GM23338 (cell line): Measurements from ENCODE around the gene EFCAB13. TPM values are rescaled to one million over a fixed set of nuclear protein-coding genes. Genes with fewer than 3 reads are reported as not detected.

ENCODE experiments used
- ATAC-seq: fragments of 200-7000 bp; cut with Tn5 transposase; 3 replicates; pipeline ENCODE4 v1.9.1; 2020
- DNase-seq: peaks from one replicate; pipeline ENCODE4 v3.0.0-alpha.2; 2015; ENCODE audit warnings: low spot score
- H2AFZ ChIP-seq: fragments of 200-600 bp; sonication (generic); 2 replicates; pipeline ENCODE4 v1.8.0; 2016; ENCODE audit warnings: antibody characterized with exemption, mild to moderate bottlenecking, moderate library complexity
- H3F3A ChIP-seq: fragments of 200-600 bp; sonication (generic); replicated peaks from 2 replicates; pipeline ENCODE4 v1.8.0; 2017; ENCODE audit warnings: antibody characterized with exemption, mixed run types, low read depth
- H3K27ac ChIP-seq: fragments of 200-600 bp; sonication (generic); 2 replicates; pipeline ENCODE4 v1.6.1; 2016; ENCODE audit warnings: low read depth
- H3K27me3 ChIP-seq: fragments of 200-600 bp; sonication (generic); 2 replicates; pipeline ENCODE4 v1.8.0; 2016; ENCODE audit warnings: mild to moderate bottlenecking, mixed run types, moderate library complexity; ENCODE audit not compliant: insufficient read depth
- H3K36me3 ChIP-seq: fragments of 200-600 bp; sonication (generic); 2 replicates; pipeline ENCODE4 v1.8.0; 2016; ENCODE audit warnings: mild to moderate bottlenecking; ENCODE audit not compliant: insufficient read depth
- H3K4me1 ChIP-seq: fragments of 200-600 bp; sonication (generic); 2 replicates; pipeline ENCODE4 v1.8.0; 2016; ENCODE audit warnings: mild to moderate bottlenecking, moderate library complexity; ENCODE audit not compliant: insufficient read depth
- H3K4me2 ChIP-seq: fragments of 200-600 bp; sonication (generic); 2 replicates; pipeline ENCODE4 v1.7.1; 2017; ENCODE audit warnings: mixed run types
- H3K4me3 ChIP-seq: fragments of 200-600 bp; sonication (generic); 2 replicates; pipeline ENCODE4 v1.6.1; 2016; ENCODE audit warnings: mixed run types
- H3K79me2 ChIP-seq: fragments of 200-600 bp; sonication (generic); replicated peaks from 2 replicates; pipeline ENCODE4 v1.8.0; 2017; ENCODE audit warnings: mild to moderate bottlenecking; ENCODE audit not compliant: insufficient read depth
- H3K9me2 ChIP-seq: fragments of 200-600 bp; sonication (generic); 2 replicates; pipeline ENCODE4 v1.8.0; 2017; ENCODE audit not compliant: insufficient read depth
- H4K20me1 ChIP-seq: fragments of 200-600 bp; sonication (generic); replicated peaks from 2 replicates; pipeline ENCODE4 v1.8.0; 2017; ENCODE audit warnings: mild to moderate bottlenecking; ENCODE audit not compliant: insufficient read depth
- H3K27ac Mint-ChIP-seq: 2 replicates; pipeline ENCODE4 v1.8.0; 2020; ENCODE audit warnings: inconsistent platforms, mild to moderate bottlenecking, moderate library complexity, mixed read lengths
- H3K27me3 Mint-ChIP-seq: 3 replicates; pipeline ENCODE4 v1.8.0; 2022; ENCODE audit warnings: low read depth, mild to moderate bottlenecking, moderate library complexity, mixed read lengths, inconsistent platforms; ENCODE audit not compliant: insufficient read depth, poor library complexity
- H3K36me3 Mint-ChIP-seq: 3 replicates; pipeline ENCODE4 v1.8.0; 2021; ENCODE audit warnings: low read depth, mild to moderate bottlenecking, inconsistent platforms, moderate library complexity, mixed read lengths
- H3K4me1 Mint-ChIP-seq: 3 replicates; pipeline ENCODE4 v1.8.0; 2020; ENCODE audit warnings: mild to moderate bottlenecking, inconsistent platforms, mixed read lengths
- H3K4me3 Mint-ChIP-seq: 3 replicates; pipeline ENCODE4 v1.8.0; 2021; ENCODE audit warnings: moderate library complexity, mild to moderate bottlenecking, inconsistent platforms, mixed read lengths
- H3K9me3 Mint-ChIP-seq: 3 replicates; pipeline ENCODE4 v1.8.0; 2020; ENCODE audit warnings: moderate library complexity, mild to moderate bottlenecking, inconsistent platforms, mixed read lengths
- CREB1 ChIP-seq: fragments of 250-450 bp; sonication (Bioruptor Pico); IDR thresholded peaks from 2 replicates; pipeline ENCODE4 v1.5.0; 2020; ENCODE audit warnings: low read depth, mild to moderate bottlenecking, moderate library complexity
- EZH2 ChIP-seq: fragments of 200-600 bp; sonication (generic); IDR thresholded peaks from one replicate; pipeline ENCODE4 v1.8.0; 2017; ENCODE audit warnings: antibody characterized with exemption, mild to moderate bottlenecking, low read depth; ENCODE audit not compliant: unreplicated experiment
- EZH2phosphoT487 ChIP-seq: fragments of 200-600 bp; sonication (generic); IDR thresholded peaks from one replicate; pipeline ENCODE4 v1.8.1; 2018; ENCODE audit warnings: antibody characterized with exemption; ENCODE audit not compliant: unreplicated experiment
- JUNB ChIP-seq: IDR thresholded peaks from one replicate; pipeline ENCODE4 v1.6.1; 2016; ENCODE audit warnings: antibody characterized with exemption; ENCODE audit not compliant: unreplicated experiment
- NANOG ChIP-seq: IDR thresholded peaks from 2 replicates; pipeline ENCODE4 v1.6.1; 2016; ENCODE audit warnings: antibody characterized with exemption, borderline replicate concordance
- POLR2AphosphoS5 ChIP-seq: IDR thresholded peaks from 2 replicates; pipeline ENCODE4 v1.6.1; 2016; ENCODE audit warnings: antibody characterized with exemption, low read depth
- STAT1 ChIP-seq: IDR thresholded peaks from one replicate; pipeline ENCODE4 v1.6.1; 2016; ENCODE audit warnings: antibody characterized with exemption; ENCODE audit not compliant: unreplicated experiment
- ZNF114 ChIP-seq: fragments of 250-450 bp; sonication (Bioruptor Pico); IDR thresholded peaks from 2 replicates; pipeline ENCODE4 v1.5.0; 2020; ENCODE audit warnings: mild to moderate bottlenecking, moderate library complexity
- ZNF331 ChIP-seq: fragments of 250-450 bp; sonication (Bioruptor Pico); IDR thresholded peaks from 2 replicates; pipeline ENCODE4 v1.5.0; 2020; ENCODE audit warnings: low read depth, mild to moderate bottlenecking, moderate library complexity
- polyA plus RNA-seq: library from polyadenylated mRNA; unstranded; fragments of >200 nt; fragmentation: Nextera tagmentation; extraction: Ambion mirVana; gene quantifications from 2 replicates; pipeline ENCODE4 v1.2.1, GENCODE V29; 2016
- total RNA-seq: library from RNA; depleted of rRNA; stranded (reverse); fragments of >200 nt; shearing (Covaris generic); gene quantifications from 2 replicates; pipeline ENCODE4 v1.2.3, GENCODE V29; 2014
- TF ChIP-seq, protein P1 (sequence below): IDR thresholded peaks from one replicate; pipeline ENCODE4 v1.6.1; 2018; ENCODE audit warnings: antibody characterized with exemption; ENCODE audit not compliant: unreplicated experiment
- TF ChIP-seq, protein P2 (sequence below), 2 experiments: fragments of 200-600 bp in 1 of 2; sonication (generic) in 1 of 2; conservative IDR thresholded peaks; 2 replicates each; pipeline versions ENCODE4 v1.5.1 to v1.6.1; 2016 to 2017; ENCODE audit warnings: antibody characterized with exemption in 2 of 2, low read depth in 2 of 2, mild to moderate bottlenecking in 2 of 2, moderate library complexity in 1 of 2
- TF ChIP-seq, protein P3 (sequence below): IDR thresholded peaks from 2 replicates; pipeline ENCODE4 v1.6.1; 2016; ENCODE audit warnings: antibody characterized with exemption
- TF ChIP-seq, protein P4 (sequence below): fragments of 250-450 bp; sonication (Bioruptor Pico); IDR thresholded peaks from 2 replicates; pipeline ENCODE4 v1.5.0; 2020; ENCODE audit warnings: mild to moderate bottlenecking, moderate library complexity

The EFCAB13 gene
- total and polyA plus RNA-seq, 2 experiments from 2014 or later, result 4.1 to 5.4 TPM

DNA sequence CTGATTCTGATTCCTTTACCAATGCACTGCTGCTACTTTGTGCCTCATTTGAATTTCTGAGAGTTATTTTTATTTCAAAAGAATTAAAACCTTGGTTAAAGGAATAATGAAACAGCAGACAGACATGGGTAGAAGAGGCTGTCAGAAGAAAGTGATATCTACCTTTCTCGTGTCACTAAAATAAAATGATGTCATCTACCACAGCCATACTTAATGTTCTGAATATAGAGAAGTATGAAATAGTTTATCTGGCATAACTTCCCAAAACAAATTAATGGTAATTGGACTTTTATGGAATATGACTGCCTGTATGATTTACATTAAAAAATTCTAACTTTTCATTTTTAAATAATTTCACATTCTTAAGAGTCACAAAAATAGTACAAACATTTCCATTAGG, 52.5 kb downstream of the EFCAB13 start:
- H3F3A ChIP-seq, result no peaks in the 10 kb centered on the region
- Mint-ChIP-seq H3K36me3 (no peaks in the 10 kb centered on the region; the same call in 2 of the 3 replicates), H3K9me3 (no peaks in the 10 kb centered on the region; the same call in 2 of the 3 replicates), H3K27ac (no peak overlapping the region), H3K27me3 (peaks cover 3% of the 10 kb centered on the region), H3K4me1 (no peaks in the 10 kb centered on the region), H3K4me3 (no peak overlapping the region)
- no peaks in the 10 kb centered on the region for H3K27me3 ChIP-seq
- TF ChIP-seq NANOG (no peak), POLR2AphosphoS5 (no peak), CREB1 (no peak), JUNB (no peak), ZNF114 (CRISPR knock-in tag) (no peak), EZH2 (no peak), EZH2phosphoT487 (no peak), ZNF331 (CRISPR knock-in tag) (no peak), STAT1 (no peak)
- TF ChIP-seq, protein P1, sequence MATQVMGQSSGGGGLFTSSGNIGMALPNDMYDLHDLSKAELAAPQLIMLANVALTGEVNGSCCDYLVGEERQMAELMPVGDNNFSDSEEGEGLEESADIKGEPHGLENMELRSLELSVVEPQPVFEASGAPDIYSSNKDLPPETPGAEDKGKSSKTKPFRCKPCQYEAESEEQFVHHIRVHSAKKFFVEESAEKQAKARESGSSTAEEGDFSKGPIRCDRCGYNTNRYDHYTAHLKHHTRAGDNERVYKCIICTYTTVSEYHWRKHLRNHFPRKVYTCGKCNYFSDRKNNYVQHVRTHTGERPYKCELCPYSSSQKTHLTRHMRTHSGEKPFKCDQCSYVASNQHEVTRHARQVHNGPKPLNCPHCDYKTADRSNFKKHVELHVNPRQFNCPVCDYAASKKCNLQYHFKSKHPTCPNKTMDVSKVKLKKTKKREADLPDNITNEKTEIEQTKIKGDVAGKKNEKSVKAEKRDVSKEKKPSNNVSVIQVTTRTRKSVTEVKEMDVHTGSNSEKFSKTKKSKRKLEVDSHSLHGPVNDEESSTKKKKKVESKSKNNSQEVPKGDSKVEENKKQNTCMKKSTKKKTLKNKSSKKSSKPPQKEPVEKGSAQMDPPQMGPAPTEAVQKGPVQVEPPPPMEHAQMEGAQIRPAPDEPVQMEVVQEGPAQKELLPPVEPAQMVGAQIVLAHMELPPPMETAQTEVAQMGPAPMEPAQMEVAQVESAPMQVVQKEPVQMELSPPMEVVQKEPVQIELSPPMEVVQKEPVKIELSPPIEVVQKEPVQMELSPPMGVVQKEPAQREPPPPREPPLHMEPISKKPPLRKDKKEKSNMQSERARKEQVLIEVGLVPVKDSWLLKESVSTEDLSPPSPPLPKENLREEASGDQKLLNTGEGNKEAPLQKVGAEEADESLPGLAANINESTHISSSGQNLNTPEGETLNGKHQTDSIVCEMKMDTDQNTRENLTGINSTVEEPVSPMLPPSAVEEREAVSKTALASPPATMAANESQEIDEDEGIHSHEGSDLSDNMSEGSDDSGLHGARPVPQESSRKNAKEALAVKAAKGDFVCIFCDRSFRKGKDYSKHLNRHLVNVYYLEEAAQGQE, result no peak
- TF ChIP-seq, protein P2, sequence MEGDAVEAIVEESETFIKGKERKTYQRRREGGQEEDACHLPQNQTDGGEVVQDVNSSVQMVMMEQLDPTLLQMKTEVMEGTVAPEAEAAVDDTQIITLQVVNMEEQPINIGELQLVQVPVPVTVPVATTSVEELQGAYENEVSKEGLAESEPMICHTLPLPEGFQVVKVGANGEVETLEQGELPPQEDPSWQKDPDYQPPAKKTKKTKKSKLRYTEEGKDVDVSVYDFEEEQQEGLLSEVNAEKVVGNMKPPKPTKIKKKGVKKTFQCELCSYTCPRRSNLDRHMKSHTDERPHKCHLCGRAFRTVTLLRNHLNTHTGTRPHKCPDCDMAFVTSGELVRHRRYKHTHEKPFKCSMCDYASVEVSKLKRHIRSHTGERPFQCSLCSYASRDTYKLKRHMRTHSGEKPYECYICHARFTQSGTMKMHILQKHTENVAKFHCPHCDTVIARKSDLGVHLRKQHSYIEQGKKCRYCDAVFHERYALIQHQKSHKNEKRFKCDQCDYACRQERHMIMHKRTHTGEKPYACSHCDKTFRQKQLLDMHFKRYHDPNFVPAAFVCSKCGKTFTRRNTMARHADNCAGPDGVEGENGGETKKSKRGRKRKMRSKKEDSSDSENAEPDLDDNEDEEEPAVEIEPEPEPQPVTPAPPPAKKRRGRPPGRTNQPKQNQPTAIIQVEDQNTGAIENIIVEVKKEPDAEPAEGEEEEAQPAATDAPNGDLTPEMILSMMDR (conservative IDR thresholded peaks at IDR 0.05; ENCODE audit: low read depth in 2 of 2), result no peak
- TF ChIP-seq, protein P3, sequence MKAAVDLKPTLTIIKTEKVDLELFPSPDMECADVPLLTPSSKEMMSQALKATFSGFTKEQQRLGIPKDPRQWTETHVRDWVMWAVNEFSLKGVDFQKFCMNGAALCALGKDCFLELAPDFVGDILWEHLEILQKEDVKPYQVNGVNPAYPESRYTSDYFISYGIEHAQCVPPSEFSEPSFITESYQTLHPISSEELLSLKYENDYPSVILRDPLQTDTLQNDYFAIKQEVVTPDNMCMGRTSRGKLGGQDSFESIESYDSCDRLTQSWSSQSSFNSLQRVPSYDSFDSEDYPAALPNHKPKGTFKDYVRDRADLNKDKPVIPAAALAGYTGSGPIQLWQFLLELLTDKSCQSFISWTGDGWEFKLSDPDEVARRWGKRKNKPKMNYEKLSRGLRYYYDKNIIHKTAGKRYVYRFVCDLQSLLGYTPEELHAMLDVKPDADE, result no peak
- TF ChIP-seq, protein P4, sequence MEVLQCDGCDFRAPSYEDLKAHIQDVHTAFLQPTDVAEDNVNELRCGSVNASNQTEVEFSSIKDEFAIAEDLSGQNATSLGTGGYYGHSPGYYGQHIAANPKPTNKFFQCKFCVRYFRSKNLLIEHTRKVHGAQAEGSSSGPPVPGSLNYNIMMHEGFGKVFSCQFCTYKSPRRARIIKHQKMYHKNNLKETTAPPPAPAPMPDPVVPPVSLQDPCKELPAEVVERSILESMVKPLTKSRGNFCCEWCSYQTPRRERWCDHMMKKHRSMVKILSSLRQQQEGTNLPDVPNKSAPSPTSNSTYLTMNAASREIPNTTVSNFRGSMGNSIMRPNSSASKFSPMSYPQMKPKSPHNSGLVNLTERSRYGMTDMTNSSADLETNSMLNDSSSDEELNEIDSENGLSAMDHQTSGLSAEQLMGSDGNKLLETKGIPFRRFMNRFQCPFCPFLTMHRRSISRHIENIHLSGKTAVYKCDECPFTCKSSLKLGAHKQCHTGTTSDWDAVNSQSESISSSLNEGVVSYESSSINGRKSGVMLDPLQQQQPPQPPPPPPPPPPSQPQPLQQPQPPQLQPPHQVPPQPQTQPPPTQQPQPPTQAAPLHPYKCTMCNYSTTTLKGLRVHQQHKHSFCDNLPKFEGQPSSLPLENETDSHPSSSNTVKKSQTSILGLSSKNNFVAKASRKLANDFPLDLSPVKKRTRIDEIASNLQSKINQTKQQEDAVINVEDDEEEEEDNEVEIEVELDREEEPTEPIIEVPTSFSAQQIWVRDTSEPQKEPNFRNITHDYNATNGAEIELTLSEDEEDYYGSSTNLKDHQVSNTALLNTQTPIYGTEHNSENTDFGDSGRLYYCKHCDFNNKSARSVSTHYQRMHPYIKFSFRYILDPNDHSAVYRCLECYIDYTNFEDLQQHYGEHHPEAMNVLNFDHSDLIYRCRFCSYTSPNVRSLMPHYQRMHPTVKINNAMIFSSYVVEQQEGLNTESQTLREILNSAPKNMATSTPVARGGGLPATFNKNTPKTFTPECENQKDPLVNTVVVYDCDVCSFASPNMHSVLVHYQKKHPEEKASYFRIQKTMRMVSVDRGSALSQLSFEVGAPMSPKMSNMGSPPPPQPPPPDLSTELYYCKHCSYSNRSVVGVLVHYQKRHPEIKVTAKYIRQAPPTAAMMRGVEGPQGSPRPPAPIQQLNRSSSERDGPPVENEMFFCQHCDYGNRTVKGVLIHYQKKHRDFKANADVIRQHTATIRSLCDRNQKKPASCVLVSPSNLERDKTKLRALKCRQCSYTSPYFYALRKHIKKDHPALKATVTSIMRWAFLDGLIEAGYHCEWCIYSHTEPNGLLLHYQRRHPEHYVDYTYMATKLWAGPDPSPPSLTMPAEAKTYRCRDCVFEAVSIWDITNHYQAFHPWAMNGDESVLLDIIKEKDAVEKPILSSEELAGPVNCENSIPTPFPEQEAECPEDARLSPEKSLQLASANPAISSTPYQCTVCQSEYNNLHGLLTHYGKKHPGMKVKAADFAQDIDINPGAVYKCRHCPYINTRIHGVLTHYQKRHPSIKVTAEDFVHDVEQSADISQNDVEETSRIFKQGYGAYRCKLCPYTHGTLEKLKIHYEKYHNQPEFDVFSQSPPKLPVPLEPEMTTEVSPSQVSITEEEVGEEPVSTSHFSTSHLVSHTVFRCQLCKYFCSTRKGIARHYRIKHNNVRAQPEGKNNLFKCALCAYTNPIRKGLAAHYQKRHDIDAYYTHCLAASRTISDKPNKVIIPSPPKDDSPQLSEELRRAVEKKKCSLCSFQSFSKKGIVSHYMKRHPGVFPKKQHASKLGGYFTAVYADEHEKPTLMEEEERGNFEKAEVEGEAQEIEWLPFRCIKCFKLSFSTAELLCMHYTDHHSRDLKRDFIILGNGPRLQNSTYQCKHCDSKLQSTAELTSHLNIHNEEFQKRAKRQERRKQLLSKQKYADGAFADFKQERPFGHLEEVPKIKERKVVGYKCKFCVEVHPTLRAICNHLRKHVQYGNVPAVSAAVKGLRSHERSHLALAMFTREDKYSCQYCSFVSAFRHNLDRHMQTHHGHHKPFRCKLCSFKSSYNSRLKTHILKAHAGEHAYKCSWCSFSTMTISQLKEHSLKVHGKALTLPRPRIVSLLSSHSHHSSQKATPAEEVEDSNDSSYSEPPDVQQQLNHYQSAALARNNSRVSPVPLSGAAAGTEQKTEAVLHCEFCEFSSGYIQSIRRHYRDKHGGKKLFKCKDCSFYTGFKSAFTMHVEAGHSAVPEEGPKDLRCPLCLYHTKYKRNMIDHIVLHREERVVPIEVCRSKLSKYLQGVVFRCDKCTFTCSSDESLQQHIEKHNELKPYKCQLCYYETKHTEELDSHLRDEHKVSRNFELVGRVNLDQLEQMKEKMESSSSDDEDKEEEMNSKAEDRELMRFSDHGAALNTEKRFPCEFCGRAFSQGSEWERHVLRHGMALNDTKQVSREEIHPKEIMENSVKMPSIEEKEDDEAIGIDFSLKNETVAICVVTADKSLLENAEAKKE, result no peak
- no peaks in the 10 kb centered on the region for H4K20me1 ChIP-seq
- no peak overlapping the region for H2AFZ ChIP-seq
- ATAC-seq (no peak), DNase-seq (no peak)
- H3K4me1 ChIP-seq, result no peaks in the 10 kb centered on the region
- no peak overlapping the region for H3K4me2 ChIP-seq
- no peak overlapping the region for H3K4me3 ChIP-seq
- no peaks in the 10 kb centered on the region for H3K9me2 ChIP-seq
- H3K79me2 ChIP-seq, result no peaks in the 10 kb centered on the region
- no peaks in the 10 kb centered on the region for H3K36me3 ChIP-seq
- H3K27ac ChIP-seq, result no peak overlapping the region
